ENCODE measurements around the gene FOXN3. TPM values are rescaled to one million over a fixed set of nuclear protein-coding genes. Genes with fewer than 3 reads are reported as not detected.
"Not testable (repeated sequence)": the region's sequence is repeated elsewhere in the genome, so short reads cannot be mapped to it uniquely, and the experiment has no call there.

FOXN3 gene
- total and polyA plus RNA-seq, 8 donors, result 8.8 to 58.0 (median 31.7) TPM

- H3K4me3 ChIP-seq, result no peak overlapping the region
- DNase-seq, result no peak
- intact Hi-C loops (cut with DNase I), result no loop called here
- WGBS, 2 donors, result 96 to 98% methylated on average over 18 of the region's 18 CpGs
- ATAC-seq, result no peak
- no peak overlapping the region for H3K27ac ChIP-seq
- no peak for TF ChIP-seq CTCF (IDR thresholded peaks at IDR 0.05)
- H3K36me3 ChIP-seq, result no peaks in the 10 kb centered on the region
- peaks cover 0 to 3% (median 0%) of the 10 kb centered on the region in 3 donors for H3K4me1 ChIP-seq
- no peaks in the 10 kb centered on the region for H3K27me3 ChIP-seq
- no peaks in the 10 kb centered on the region for H3K9me3 ChIP-seq
- FAIRE-seq, result no peak
These were observed 211.8 kb downstream of the FOXN3 start for GRCh38 chr14:89205137-89205740.

GRCh38 chr14:89202413-89203190, 214.4 kb downstream of the FOXN3 start:
- Histone ChIP-seq H3K36me3 (no peaks in the 10 kb centered on the region), H3K9me3 (no peaks in the 10 kb centered on the region), H3K4me1 (peaks cover 0 to 8% (median 0%) of the 10 kb centered on the region in 3 donors), H3K27ac (no peak overlapping the region), H3K4me3 (no peak overlapping the region), H3K27me3 (no peaks in the 10 kb centered on the region)
- DNase-seq (no peak), FAIRE-seq (no peak), ATAC-seq (no peak)
- intact Hi-C loops (cut with DNase I), result no loop called here
- no peak for TF ChIP-seq CTCF (IDR thresholded peaks at IDR 0.05)
- 92 to 93% methylated on average over 10 of the region's 10 CpGs for WGBS, 2 donors

GRCh38 chr14:89201645-89202044, 215.4 kb downstream of the FOXN3 start:
- Histone ChIP-seq H3K27ac (no peak overlapping the region), H3K4me3 (no peak overlapping the region), H3K4me1 (peaks cover 0 to 8% (median 0%) of the 10 kb centered on the region in 3 donors), H3K9me3 (no peaks in the 10 kb centered on the region), H3K27me3 (no peaks in the 10 kb centered on the region), H3K36me3 (no peaks in the 10 kb centered on the region)
- intact Hi-C loops (cut with DNase I), result no loop called here
- no peak for ATAC-seq
- FAIRE-seq, result no peak
- 94 to 98% methylated on average over 4 of the region's 4 CpGs for WGBS, 2 donors
- TF ChIP-seq CTCF (IDR thresholded peaks at IDR 0.05), result no peak
- DNase-seq, result no peak

- WGBS, 2 donors, result 87 to 90% methylated on average over 3 of the region's 3 CpGs
- H3K4me1 ChIP-seq; H3K36me3 ChIP-seq; FAIRE-seq; H3K27me3 ChIP-seq; DNase-seq; ATAC-seq; H3K9me3 ChIP-seq; H3K4me3 ChIP-seq; intact Hi-C loops (cut with DNase I): not testable (repeated sequence)
- peak overlapping the region in 1 of 4 donors; percentile 52 for H3K27ac ChIP-seq
These were observed 217.7 kb downstream of the FOXN3 start for GRCh38 chr14:89199357-89199756.

- H3K27ac ChIP-seq, result peak overlapping the region in 1 of 4 donors; percentile 52
These were observed 218.3 kb downstream of the FOXN3 start for GRCh38 chr14:89198544-89199329.

More at GRCh38 chr14:89198544-89199329, 218.3 kb downstream of the FOXN3 start:
- no peak overlapping the region for H3K4me3 ChIP-seq
- H3K27me3 ChIP-seq, result no peaks in the 10 kb centered on the region
- no peak for FAIRE-seq
- ATAC-seq, result peak; percentile 67 to 85 (median 78)
- peak in 2 of 6 donors; percentile 30 to 37 for DNase-seq
- TF ChIP-seq CTCF (IDR thresholded peaks at IDR 0.05), result no peak
- WGBS, 2 donors, result 50 to 63% methylated on average over 12 of the region's 12 CpGs
- intact Hi-C loops (cut with DNase I), result no loop called here
- no peaks in the 10 kb centered on the region for H3K9me3 ChIP-seq
- H3K36me3 ChIP-seq, result no peaks in the 10 kb centered on the region
- H3K4me1 ChIP-seq, result peaks cover 0 to 8% (median 0%) of the 10 kb centered on the region in 3 donors

Data from pancreas (tissue), 10 donors.